DOHH2 (cell line): Measurements from ENCODE around the gene GRHL3.

Source experiments
- EZH2phosphoT487 ChIP-seq: fragments of 200-600 bp; sonication (generic); IDR thresholded peaks from 2 replicates; pipeline ENCODE4 v1.6.1; 2017; ENCODE audit warnings: borderline replicate concordance, mild to moderate bottlenecking, antibody characterized with exemption, low read length, moderate library complexity, mixed read lengths
- TF ChIP-seq, protein P1 (sequence below): fragments of 200-600 bp; sonication (generic); IDR thresholded peaks from one replicate; pipeline ENCODE4 v1.5.1; 2014; ENCODE audit warnings: antibody characterized with exemption, mild to moderate bottlenecking, low read depth, low read length; ENCODE audit not compliant: poor library complexity, severe bottlenecking

DNA sequence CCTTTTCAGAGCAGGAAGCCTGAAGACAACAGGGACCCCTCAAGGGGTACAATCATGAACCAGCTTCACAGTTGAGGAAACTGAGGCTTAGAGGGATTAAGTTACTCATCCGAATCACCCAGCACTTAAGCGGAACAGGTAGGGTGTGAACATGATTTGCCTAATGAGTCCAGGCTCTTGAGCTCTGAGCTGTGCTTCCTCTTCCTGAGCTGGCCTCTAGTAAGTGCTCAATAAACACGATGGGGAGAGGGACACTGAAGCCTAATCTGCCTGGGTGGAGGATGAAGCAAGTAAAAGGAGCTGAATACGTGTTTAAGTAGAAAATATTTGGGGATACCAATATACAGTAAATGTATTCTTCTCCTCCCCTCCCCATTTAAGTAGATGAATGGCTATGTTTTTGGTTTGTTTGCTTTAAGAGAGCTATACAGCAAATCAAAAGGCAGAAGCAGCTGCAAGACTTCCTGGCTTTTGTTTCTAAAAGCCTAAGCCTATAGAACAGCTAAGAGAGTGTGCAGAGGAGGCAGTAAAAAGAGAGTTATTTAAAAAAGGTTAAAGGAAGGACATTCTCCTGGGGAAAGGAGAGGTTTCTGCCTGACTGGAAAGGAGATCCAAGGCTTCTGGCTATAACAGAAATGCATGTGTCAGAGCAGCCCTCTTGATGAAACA is 74.0 kb downstream of the GRHL3 start:
- TF ChIP-seq, protein P1, sequence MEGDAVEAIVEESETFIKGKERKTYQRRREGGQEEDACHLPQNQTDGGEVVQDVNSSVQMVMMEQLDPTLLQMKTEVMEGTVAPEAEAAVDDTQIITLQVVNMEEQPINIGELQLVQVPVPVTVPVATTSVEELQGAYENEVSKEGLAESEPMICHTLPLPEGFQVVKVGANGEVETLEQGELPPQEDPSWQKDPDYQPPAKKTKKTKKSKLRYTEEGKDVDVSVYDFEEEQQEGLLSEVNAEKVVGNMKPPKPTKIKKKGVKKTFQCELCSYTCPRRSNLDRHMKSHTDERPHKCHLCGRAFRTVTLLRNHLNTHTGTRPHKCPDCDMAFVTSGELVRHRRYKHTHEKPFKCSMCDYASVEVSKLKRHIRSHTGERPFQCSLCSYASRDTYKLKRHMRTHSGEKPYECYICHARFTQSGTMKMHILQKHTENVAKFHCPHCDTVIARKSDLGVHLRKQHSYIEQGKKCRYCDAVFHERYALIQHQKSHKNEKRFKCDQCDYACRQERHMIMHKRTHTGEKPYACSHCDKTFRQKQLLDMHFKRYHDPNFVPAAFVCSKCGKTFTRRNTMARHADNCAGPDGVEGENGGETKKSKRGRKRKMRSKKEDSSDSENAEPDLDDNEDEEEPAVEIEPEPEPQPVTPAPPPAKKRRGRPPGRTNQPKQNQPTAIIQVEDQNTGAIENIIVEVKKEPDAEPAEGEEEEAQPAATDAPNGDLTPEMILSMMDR = no peak
- TF ChIP-seq EZH2phosphoT487 = no peak
